ENCODE measurements around the gene FRMD4A.
"Not testable (repeated sequence)": the region's sequence is repeated elsewhere in the genome, so short reads cannot be mapped to it uniquely, and the experiment has no call there.

The FRMD4A gene

DNA sequence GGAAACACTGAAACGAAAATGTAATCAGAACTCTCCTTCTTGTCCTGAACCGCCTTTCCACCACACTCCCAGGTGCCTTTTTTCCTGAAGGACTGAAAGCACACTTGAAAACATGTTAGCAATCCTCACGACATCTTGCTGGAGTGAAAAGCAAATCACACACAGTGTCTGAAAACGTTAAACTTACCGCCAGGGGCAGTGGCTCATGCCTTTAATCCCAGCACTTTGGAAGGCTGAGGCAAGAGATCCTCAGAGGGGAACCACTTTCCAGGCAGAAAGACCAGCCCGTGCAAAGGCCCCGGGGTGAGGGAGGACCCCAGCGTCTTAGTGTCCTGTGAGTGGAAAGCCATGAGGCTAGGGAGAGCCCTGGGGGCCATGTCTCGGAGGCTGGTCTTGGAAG is 533.6 kb downstream of the FRMD4A start:
- DNase-seq = no peak

- no peak for DNase-seq
These were observed 534.8 kb downstream of the FRMD4A start for GRCh38 chr10:13795653-13796555.

DNA sequence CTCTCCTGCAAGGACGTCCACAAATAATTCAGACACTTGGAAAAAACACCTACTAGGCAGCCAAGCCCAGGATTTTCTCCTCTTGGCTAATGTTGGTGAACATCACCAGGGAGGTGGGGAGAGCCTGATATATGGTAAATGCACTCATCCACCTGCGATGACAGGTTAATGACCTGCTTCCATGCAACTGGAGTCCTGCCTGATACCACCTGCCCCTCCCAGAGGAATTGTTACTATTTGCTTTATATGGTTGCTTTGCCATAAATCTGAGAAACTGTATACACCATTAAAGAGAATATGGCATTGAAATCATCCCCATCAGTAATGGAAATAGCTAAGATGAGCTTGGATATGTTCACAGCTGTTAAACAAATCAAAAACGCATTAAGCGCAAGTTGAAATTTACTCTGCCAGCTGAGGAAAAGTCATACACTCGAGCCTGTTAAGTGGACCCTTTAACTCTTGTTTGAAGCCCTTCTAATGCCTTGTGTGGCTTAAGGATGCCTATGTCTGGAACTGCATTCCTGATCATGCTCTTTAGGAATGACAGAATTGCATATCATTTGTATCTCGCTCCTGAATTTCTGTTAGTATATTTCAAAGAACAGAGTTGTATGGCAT is 535.6 kb downstream of the FRMD4A start:
- DNase-seq = no peak

DNA sequence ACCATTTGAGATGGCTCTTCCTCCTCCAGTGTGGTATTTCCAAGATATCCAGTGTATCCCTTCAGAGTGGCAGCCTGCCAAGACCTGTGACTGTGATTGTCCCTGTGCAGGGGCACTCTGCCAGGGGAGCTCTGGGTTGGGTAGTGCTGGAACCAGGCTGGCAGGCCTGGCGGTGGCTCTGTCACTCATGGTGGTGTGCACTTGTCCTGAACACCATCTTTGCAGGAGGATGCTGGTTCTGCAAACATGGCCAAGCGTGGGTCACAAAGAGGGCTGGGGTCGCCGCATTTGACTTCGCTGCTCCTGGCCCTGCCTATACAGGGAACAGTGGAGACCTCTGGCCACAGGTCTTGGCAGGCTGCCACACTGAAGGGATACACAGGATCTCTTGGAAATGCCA is 538.7 kb downstream of the FRMD4A start:
- peak in 12 of 56 donors; percentile 4 to 68 (median 15) for DNase-seq

GRCh38 chr10:13791483-13791882 is 539.2 kb downstream of the FRMD4A start:
- DNase-seq = no peak

DNA sequence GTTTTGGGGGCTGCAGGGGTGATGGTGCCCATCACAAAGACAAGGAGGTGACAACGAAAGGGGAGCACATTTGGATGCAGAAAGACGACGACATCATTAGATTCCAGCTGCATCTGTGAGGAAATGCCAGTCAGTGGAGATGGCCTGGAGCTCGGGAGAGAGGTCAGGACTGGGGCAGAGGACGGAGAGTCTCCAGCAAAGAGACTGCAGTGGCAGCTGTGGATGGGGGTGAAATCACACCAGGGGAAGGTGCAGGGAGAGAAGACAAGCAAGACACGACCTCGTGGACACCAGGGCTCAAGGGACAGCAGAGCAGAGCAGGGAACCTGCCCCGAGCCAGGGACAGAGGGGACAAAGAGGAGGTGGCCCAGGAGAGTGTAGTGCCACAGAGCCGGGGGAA is 540.5 kb downstream of the FRMD4A start:
- no peak for DNase-seq

- no peak for DNase-seq
These were observed 541.3 kb downstream of the FRMD4A start for GRCh38 chr10:13789448-13789829.

DNA sequence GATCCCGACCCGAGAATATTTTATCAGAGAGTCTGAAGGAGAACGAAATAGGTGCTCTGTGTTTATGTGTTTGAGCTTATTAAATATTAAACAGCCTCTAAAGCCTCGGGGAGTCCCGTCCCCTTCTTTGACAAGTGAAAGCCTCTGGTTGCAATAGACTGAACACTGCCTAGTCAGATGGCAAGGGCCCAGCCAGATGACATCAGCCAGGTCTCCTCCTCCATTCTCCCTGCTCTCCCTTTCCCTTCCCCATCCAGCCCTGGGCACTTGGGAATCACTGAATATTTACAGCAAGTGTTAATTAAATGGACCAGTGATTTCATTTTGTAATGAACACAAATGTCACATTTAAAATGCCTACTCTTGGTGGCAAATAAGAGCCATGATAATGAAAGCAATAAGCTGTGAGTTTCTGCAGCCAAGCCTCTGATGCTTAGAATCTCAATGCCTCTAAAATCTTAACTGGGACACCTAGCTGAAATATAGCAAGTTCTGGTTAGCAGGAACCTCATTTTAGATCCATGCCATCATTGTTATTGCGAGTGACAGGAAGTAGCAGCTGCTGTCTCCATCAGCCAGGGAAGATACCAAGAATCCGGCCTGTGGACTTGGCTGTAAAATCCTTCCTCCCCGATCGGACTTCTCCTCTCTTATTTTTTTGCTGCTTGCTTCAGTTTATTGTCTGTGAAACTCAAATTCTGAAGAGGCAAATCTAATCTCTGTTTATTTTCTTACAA is 541.8 kb downstream of the FRMD4A start:
- peak in 21 of 56 donors; percentile 3 to 56 (median 13) for DNase-seq

GRCh38 chr10:13788320-13788600 is 542.5 kb downstream of the FRMD4A start:
- peak in 1 of 56 donors; percentile 37 for DNase-seq

GRCh38 chr10:13787015-13787421 is 543.7 kb downstream of the FRMD4A start:
- peak in 34 of 56 donors; percentile 5 to 74 (median 28) for DNase-seq

DNA sequence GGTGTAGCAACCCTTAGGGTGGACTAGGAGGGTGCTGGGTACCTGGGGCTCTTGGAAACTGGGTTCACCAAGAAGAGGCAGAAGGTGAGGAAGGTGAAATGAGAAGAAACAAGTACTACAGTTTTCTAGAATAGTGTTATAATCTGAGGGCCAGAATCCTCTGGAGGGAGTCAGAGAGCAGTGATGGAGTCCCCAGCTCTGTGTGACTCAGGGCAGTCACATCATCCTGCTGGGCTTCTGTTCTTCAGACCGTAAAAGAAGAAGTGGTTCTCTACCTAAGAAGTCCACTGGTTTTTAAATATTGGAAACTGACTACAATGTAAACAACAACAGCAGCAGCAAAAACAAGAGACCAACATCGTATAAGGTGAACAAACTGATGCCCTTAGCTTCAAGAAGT is 546.7 kb downstream of the FRMD4A start:
- DNase-seq = no peak

DNA sequence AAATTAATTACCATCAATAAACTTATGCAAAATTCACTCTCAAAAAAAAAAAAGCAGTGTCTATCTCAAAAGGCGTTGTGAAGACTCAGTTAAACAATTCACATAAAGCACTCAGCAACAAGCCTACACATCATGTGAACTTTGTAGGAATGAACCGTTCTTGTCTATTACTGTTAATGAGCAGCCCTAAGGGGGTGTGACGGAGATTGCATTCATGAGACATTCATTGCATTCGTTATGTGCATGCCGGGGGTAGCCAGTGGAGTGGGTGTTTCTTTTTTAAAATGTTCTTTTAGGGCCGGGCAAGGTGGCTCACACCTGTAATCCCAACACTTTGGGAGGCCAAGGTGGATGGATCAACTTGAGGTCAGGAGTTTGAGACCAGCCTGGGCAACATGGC is 551.0 kb downstream of the FRMD4A start:
- peak in 7 of 56 donors; percentile 4 to 40 (median 28) for DNase-seq

DNA sequence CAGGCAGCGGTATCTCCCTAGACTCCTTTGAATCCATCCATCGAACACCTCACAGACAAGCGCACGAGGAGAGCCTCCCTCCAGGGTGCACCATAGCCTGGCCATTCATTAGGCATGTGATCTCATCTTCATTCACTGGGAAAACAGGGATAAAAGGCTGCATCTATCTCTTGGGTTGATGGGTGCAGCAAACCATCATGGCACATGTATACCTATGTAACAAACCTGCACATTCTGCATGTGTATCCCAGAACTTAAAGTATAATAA is 552.1 kb downstream of the FRMD4A start:
- DNase-seq = not testable (repeated sequence)

DNA sequence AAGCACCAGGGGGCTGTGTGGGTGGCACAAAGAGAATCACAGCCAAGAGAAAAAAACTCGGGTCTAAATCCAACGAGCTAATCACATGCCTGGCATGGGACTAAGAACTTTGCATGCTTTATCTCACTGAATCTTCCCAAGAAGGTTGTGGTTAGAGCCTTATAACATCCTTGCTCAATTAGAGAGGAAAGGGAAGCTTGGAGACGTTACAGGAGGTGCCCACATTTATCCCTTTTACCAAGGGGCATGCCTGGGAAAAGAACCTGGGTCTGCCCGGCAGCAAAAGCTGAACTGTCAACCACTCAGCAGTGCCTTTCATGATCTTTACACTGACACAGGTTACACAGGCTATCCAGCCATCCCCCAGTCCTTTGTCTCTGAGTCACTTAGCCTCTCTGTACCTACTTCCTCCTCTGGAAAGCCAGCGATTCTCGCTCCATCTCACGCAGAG is 553.8 kb downstream of the FRMD4A start:
- no peak for DNase-seq

- DNase-seq = no peak
These were observed 554.6 kb downstream of the FRMD4A start for GRCh38 chr10:13775786-13776775.

DNA sequence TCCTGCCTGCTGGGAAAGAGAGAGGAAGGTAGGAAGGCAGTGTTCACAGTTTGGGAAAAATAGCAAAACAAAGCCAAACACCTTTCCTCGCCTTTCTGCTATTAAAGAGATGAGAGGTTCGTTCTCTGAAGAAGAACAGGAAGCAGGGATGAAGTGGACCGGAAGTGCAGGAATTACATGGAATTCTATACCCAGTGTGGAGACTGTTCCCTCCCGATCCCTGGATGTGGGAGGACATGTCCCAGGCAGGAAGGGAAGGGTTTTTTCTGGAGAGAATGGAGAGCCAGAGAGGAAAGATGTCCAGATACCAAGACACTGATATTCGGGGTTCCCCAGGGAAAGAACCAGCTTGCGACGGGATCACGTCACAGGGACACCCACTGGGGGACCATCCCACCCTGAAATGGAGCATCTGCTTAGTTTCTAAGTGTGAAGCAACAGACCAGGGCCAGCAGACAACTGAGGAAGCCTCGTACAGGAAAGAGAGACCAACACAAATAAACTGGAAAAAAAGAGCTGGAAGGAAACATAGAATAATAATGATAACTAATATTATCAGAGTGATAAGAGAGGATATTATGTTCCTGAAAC is 556.3 kb downstream of the FRMD4A start:
- no peak for DNase-seq

DNA sequence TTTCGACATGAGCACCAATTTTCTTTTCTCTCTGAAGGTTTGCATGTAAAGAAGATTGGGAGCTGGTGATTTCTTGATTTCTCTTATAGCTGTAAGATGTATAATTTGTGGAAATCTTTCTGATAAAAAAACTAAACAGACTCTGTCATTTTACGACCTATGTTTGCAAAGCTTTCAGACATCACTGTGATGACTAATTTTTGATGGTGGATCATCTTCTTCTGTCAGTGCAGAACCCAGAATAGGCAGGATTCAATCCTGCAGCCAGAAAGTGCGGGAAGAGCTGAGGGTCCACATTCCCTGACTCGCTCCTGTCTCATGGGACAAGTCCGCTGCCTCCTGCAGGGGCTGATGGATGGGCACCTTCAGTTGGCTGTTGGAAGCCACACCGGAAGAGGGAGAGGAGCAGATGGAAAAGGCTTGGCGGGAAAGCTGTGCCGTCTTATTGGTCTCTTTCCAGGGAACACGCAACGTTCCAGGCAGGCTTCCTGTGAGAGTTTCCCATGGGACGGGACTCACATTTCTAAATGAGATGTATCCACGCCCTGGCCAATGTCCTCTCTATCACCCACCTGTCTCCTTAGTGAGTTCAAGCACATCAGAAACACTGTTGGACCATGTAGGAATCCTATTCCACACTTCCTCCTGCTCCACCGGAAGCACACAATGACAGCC is 557.1 kb downstream of the FRMD4A start:
- DNase-seq = no peak

- DNase-seq = peak in 2 of 56 donors; percentile 10 to 22
These were observed 557.7 kb downstream of the FRMD4A start for GRCh38 chr10:13773043-13773442.

GRCh38 chr10:13771992-13772391 is 558.7 kb downstream of the FRMD4A start:
- no peak for DNase-seq
